ENCODE measurements around the gene EPB41L1.

Gene EPB41L1

DNA sequence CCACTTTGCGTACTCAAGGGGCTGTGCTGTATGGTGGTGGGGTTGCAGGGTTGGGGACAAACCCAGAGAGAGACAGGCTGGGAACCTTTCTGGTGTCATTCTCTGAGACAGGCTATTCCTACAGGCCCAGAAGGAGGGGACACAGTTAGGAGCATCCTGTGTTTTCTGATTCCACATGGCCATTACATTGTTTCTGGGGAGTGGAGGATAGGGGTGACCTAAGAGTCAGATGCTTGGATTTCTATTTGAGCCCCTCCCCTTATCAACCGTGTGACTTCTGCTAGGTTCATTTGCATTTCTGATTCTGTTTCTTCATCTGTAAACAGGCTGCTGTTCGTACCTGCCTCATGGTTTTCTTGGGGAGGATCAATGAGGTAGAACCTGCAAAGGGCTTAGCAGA, 29.4 kb upstream of the EPB41L1 start:
- H3K4me3 ChIP-seq (ENCODE audit: low read length), result no peak overlapping the region
- no peak for DNase-seq (ENCODE audit: low read depth)
- TF ChIP-seq, protein P1, sequence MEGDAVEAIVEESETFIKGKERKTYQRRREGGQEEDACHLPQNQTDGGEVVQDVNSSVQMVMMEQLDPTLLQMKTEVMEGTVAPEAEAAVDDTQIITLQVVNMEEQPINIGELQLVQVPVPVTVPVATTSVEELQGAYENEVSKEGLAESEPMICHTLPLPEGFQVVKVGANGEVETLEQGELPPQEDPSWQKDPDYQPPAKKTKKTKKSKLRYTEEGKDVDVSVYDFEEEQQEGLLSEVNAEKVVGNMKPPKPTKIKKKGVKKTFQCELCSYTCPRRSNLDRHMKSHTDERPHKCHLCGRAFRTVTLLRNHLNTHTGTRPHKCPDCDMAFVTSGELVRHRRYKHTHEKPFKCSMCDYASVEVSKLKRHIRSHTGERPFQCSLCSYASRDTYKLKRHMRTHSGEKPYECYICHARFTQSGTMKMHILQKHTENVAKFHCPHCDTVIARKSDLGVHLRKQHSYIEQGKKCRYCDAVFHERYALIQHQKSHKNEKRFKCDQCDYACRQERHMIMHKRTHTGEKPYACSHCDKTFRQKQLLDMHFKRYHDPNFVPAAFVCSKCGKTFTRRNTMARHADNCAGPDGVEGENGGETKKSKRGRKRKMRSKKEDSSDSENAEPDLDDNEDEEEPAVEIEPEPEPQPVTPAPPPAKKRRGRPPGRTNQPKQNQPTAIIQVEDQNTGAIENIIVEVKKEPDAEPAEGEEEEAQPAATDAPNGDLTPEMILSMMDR (conservative IDR thresholded peaks at IDR 0.05; ENCODE audit: low read depth, low read length), result no peak

DNA sequence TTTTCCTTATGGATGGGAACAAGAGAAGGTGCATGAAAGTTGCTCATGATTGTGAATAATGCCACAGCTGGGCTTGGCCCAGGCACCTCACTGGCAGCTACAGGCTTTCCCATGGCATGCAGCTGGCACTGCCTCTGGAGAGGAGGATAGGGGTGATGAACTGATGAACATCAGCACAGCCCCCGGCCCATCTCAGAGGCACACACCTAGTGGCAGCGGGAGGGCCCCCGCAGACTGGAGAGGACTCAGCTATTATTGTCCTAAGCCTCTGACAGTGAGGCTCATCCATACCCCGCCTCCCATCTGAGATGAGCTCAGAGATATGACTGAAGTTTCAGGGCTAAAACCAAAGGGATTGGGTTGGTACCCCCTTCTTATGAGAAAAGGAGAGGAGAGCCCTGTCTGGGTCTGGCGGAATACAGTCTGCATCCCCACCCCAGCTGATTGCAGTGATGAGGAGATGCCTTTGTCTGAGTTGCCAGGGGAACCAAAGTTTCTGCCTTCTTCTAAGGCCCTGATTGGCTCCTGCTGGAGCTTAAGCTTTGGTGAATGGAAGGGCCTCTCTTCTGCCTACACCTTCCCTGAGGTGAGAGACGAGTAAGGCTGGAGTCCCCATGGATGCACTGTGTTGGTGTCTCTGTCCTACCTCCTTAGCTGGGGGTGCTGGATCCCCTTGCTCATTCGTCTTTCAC, 27.6 kb upstream of the EPB41L1 start:
- H3K4me3 ChIP-seq (ENCODE audit: low read length), result no peak overlapping the region
- TF ChIP-seq, protein P1 (conservative IDR thresholded peaks at IDR 0.05; ENCODE audit: low read depth, low read length), result no peak
- DNase-seq (ENCODE audit: low read depth), result no peak

DNA sequence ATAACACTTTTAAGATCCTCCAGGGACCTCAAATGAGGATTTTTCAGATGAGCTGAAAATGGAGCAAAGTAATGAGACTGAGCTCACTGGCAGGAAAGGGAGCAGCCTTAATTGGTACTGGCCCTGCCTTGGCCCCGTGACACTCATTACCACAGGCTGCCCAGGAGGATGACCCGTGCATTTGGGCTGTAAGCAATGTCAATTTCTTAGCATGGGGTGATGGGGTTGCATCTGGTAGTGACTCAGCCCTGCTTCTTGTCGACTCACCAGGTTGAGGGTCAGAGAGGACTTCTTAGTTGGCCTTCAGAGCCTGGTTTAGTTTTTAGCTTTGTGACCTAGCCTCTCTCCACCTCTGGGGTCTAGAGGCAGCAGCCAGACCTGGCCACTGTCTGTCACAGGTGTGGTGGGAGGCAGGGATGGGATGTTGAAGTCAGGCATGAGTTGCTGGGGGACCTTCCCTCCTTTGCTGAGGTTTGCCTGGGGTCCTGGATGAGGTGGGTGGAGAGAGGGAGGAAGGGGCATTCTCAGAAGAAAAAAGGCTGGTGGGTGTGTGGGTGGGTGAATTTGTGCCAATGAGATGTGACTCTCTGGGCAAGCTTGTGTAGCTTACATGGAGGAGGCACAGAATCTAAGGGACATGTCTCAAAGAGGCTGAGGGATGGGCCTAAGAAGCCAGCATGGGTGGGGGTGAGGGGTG, 25.9 kb upstream of the EPB41L1 start:
- peak; percentile 34 for DNase-seq (ENCODE audit: low read depth)
- TF ChIP-seq, protein P1 (conservative IDR thresholded peaks at IDR 0.05; ENCODE audit: low read depth, low read length), result no peak
- no peak overlapping the region for H3K4me3 ChIP-seq (ENCODE audit: low read length)

DNA sequence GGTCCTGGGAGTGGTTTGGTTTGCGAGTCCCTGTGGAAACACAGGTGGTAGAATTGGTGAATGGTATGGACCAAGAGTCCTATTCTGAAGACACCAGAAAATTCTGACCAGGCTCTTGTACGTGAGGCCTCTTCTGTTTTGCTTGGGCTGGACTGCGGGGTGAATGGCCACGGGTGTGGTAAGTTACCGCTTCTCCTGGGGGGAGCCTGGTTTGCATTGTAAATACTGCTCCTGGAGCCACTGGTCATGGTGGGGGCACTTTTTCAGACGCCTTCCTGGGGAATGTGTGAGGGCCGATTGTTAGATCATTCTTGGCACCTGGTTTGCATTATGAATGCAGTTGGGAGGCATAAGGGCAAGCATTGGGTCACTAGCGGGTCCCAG, 25.4 kb upstream of the EPB41L1 start:
- H3K4me3 ChIP-seq (ENCODE audit: low read length), result no peak overlapping the region
- no peak for DNase-seq (ENCODE audit: low read depth)
- TF ChIP-seq, protein P1 (conservative IDR thresholded peaks at IDR 0.05; ENCODE audit: low read depth, low read length), result no peak

DNA sequence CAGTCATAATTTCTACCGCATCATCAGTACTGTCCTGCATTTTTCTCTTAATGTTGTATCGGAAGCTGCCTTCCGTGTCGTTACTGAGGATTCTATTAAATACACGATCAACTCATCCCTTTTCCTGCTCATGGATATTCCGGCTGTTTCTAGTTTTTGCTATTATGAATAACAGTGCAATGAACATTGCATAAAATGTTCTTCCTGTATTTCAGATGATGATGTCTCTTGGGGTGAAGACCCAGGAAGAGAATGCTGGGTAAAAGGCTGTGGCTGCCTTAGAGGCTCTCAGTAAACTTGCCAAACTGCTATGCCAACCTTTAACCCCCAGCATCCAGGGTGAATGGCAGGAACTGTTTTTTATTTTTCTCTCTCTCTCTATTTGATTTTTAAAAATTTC, 24.1 kb upstream of the EPB41L1 start:
- H3K4me3 ChIP-seq (ENCODE audit: low read length), result no peak overlapping the region
- DNase-seq (ENCODE audit: low read depth), result no peak
- TF ChIP-seq, protein P1 (conservative IDR thresholded peaks at IDR 0.05; ENCODE audit: low read depth, low read length), result no peak

DNA sequence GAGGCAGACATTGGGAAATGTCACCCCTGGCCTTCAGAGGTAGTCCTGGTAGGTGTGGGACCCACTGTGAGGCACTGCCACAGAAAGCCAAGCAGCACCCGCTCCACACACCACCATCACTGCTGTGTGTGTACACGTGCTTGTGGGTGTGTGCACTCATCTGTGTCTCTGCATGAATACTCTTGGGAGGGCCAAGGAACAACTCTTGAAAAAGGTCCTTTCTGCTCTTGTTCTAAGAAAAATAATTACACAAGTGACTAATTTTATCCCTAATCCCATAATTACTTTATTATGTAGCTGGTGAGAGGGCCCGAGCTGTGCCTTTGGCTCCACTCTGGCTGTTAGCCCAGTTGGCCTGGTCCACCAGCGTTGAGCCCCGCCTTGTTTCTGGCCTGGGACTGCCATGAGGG, 21.7 kb upstream of the EPB41L1 start:
- no peak overlapping the region for H3K4me3 ChIP-seq (ENCODE audit: low read length)
- DNase-seq (ENCODE audit: low read depth), result peak; percentile 39
- TF ChIP-seq, protein P1 (conservative IDR thresholded peaks at IDR 0.05; ENCODE audit: low read depth, low read length), result no peak

DNA sequence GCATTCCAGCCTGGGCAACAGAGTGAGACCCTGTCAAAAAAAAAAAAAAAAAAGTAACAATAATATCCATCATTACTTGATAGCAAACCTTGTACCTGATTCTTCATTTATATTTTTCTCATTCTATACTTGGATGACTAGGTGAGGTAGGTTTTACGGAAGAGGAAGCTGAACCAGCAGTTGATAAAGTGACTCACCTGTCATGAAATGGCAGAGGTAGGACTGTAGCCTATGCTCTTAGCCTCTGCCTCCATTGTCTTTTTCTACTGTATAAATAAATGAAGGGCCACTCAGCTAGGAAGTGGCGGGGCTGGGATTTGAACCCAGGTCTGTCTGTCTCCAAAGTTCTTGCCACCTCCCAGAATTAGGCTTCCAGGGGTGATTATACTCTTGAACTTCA, 20.7 kb upstream of the EPB41L1 start:
- no peak overlapping the region for H3K4me3 ChIP-seq (ENCODE audit: low read length)
- TF ChIP-seq, protein P1 (conservative IDR thresholded peaks at IDR 0.05; ENCODE audit: low read depth, low read length), result no peak
- DNase-seq (ENCODE audit: low read depth), result no peak

Data from retinal pigment epithelial cell (primary cell).